ENCODE results near the gene CSTA.
A peak's percentile ranks its signal among the peaks of the same experiment; 100 is the strongest.

CSTA gene

GRCh38 chr3:122307976-122308375, 17.1 kb upstream of the CSTA start:
- Mint-ChIP-seq H3K27me3 (peaks cover 1% of the 10 kb centered on the region), H3K4me3 (no peak overlapping the region), H3K4me1 (peaks cover 6% of the 10 kb centered on the region), H3K36me3 (no peaks in the 10 kb centered on the region), H3K27ac (no peak overlapping the region), H3K9me3 (no peaks in the 10 kb centered on the region)
- no peak for ATAC-seq (ENCODE audit: low read depth)
- no peak for DNase-seq (ENCODE audit: low spot score in 2 of 2)

DNA sequence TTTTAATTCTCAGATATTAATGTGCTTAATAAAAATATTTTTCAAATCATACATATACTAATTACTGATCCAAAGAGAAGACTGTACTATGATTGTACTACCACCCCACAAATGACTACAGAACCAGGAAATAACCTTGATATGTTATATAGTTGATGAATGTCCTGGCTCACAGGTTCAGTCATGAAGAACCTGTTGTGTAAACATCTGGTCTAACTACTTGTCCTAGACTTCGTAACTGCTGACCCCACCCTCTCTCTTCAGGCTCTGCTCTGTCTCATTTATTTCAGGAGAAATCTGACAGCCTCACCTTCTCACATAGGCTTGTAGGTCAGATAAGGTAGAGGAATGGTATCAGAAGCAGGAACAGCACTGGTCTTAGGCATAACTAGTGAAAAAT, 14.7 kb upstream of the CSTA start:
- Mint-ChIP-seq H3K27ac (no peak overlapping the region), H3K27me3 (peaks cover under 1% of the 10 kb centered on the region), H3K9me3 (no peaks in the 10 kb centered on the region), H3K4me3 (no peak overlapping the region), H3K36me3 (no peaks in the 10 kb centered on the region), H3K4me1 (peaks cover 6% of the 10 kb centered on the region)
- ATAC-seq (ENCODE audit: low read depth): no peak
- no peak for DNase-seq (ENCODE audit: low spot score in 2 of 2)

DNA sequence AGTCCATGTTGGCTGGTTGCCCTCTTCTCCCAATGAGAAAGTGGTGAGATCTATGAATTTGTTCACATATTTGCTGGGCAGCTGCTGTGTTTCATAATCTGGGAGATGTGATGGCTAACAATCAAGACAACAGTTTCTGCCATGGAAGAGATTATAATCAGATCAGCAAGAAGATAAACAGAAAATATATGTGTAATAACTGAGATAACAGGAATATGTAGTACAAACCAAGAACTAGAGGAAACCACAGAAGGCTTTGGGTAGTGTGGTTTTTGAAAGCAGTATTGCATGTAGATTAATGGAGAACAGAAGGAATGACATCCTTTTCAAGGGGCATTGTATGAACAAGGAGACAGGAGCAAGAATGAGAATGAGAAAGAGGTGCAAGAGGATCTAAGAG, 12.2 kb upstream of the CSTA start:
- no peak for DNase-seq (ENCODE audit: low spot score in 2 of 2)
- Mint-ChIP-seq H3K9me3 (no peaks in the 10 kb centered on the region), H3K36me3 (no peaks in the 10 kb centered on the region), H3K4me1 (peaks cover 3% of the 10 kb centered on the region), H3K27ac (no peak overlapping the region), H3K27me3 (peaks cover 4% of the 10 kb centered on the region), H3K4me3 (no peak overlapping the region)
- ATAC-seq (ENCODE audit: low read depth): no peak

DNA sequence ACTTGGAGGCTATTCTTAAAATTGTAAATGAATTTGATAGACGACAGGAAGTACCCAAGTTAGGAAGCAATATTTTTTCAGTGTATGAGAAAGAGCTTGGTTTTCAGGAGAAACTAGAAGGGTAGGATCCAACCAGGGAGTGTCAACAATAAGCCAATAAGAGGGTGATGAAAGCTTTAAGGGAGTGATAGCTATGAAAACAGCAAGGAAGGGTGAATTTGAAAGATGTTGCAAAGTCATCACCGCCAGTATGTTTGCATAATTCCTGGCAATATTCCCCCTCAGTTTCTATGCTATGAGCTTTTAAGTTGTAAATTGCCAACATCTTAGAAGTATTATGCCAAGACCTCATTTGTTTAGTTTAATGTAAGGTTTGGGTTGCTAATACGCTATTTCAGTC, 11.8 kb upstream of the CSTA start:
- no peak for ATAC-seq (ENCODE audit: low read depth)

GRCh38 chr3:122314228-122314876, 10.7 kb upstream of the CSTA start:
- Mint-ChIP-seq H3K4me1 (peaks cover 3% of the 10 kb centered on the region), H3K27ac (no peak overlapping the region), H3K36me3 (peaks cover 4% of the 10 kb centered on the region), H3K4me3 (no peak overlapping the region), H3K9me3 (peaks cover 5% of the 10 kb centered on the region), H3K27me3 (peaks cover 4% of the 10 kb centered on the region)
- DNase-seq (ENCODE audit: low spot score in 2 of 2) (no peak), ATAC-seq (ENCODE audit: low read depth) (no peak)

More for the DNA sequence above, 11.8 kb upstream of the CSTA start:
- Mint-ChIP-seq H3K36me3 (peaks cover 3% of the 10 kb centered on the region), H3K4me1 (peaks cover 3% of the 10 kb centered on the region), H3K9me3 (peaks cover under 1% of the 10 kb centered on the region), H3K4me3 (no peak overlapping the region), H3K27me3 (peaks cover 4% of the 10 kb centered on the region), H3K27ac (no peak overlapping the region)
- no peak for DNase-seq (ENCODE audit: low spot score in 2 of 2)

DNA sequence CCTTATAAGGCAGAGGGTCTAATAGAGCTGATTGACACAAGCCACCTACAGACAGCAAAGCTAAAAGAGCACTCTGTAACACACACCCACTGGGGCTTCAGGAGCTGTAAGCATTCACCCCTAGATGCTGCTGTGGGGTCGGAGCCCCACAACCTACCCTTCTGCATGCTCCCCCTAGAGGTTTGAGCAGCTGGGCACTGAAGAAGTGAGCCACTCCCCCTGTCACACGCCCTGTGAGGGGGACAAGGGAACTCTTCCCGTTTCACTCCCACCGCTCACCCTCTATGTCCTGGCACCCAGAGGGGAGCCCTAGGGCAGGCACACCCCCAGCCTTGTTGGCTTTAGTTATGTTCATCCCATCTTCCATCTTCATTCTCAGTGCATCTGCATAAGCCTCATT, 9.4 kb upstream of the CSTA start:
- DNase-seq (ENCODE audit: low spot score in 2 of 2): no peak
- Mint-ChIP-seq H3K4me1 (peaks cover 1% of the 10 kb centered on the region), H3K27ac (no peak overlapping the region), H3K4me3 (no peak overlapping the region), H3K27me3 (peaks cover 4% of the 10 kb centered on the region), H3K36me3 (peaks cover 4% of the 10 kb centered on the region), H3K9me3 (peaks cover 7% of the 10 kb centered on the region)
- no peak for ATAC-seq (ENCODE audit: low read depth)

- H3K27ac Mint-ChIP-seq: no peak overlapping the region
- no peak for ATAC-seq (ENCODE audit: low read depth)
- DNase-seq (ENCODE audit: low spot score in 2 of 2): no peak
- no peaks in the 10 kb centered on the region for H3K4me1 Mint-ChIP-seq
- peaks cover 7% of the 10 kb centered on the region for H3K9me3 Mint-ChIP-seq
- H3K36me3 Mint-ChIP-seq: peaks cover 4% of the 10 kb centered on the region
- H3K4me3 Mint-ChIP-seq: no peak overlapping the region
- peaks cover 4% of the 10 kb centered on the region for H3K27me3 Mint-ChIP-seq
These were observed 8.7 kb upstream of the CSTA start for GRCh38 chr3:122316368-122316767.

DNA sequence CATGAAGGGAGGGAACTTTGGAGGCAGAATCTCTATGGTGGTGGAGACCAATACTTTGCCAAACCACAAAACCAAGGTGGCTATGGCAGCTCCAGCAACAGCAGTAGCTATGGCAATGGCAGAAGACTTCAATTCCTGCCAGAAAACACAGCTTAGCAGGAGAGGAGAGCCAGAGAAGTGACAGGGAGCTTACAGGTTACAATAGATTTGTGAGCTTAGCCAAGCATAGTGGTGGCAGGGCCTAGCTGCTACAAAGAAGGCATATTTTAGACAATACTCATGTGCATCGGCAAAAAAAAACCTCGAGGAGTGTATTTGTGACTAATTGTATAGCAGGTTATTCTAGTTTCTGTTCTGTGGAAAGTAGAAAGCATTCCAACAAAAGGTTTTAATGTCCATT, 6.4 kb upstream of the CSTA start:
- Mint-ChIP-seq H3K4me3 (no peak overlapping the region), H3K9me3 (peaks cover 7% of the 10 kb centered on the region)

DNA sequence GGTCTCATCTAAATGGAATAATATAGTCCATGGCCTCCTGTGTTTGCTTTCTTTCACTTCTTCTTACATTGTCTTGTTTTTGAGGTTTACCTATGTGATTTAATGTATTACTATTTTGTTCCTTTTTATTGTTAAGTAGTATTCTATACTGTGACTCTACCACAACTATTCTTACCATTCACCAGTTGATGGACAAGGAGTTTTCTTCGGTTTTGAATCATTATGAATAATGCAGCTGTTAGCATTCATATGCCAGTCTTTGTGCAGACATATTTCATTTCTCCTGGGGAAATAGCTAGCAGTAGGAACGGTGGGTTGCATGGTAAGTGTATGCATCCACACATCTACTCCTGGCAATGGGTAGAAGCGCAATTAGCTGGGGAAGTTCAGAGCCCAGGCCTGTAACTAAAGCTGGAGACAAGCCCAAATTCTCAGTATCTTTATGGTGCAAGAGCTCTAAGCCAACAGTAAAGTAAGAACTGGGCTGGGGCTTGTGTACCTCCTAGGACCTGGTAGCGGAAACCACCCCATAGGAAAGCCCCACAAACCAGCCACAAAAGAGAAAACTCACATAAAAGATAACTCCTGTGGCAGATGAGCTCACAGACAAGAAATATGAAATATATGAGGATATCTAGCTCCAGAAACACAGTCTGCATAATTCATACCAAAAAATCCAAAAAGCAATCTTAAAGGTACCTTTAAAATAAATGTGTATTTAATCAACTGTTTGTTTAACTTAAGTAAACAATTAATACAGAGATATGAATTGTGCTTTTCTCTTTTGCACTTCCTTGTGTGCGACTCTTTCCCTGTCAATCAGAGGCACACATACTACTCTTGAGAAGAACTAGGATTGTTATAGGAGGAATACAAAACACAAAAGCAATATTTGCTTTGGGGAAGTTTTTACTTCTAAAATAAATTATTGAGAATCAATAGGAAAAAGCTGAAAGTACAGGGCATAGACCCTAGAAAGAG, 2.7 kb upstream of the CSTA start:
- Mint-ChIP-seq H3K4me3 (no peak overlapping the region), H3K27ac (no peak overlapping the region), H3K4me1 (no peaks in the 10 kb centered on the region), H3K27me3 (no peaks in the 10 kb centered on the region), H3K9me3 (peaks cover 7% of the 10 kb centered on the region), H3K36me3 (peaks cover 4% of the 10 kb centered on the region)
- no peak for DNase-seq (ENCODE audit: low spot score in 2 of 2)
- ATAC-seq (ENCODE audit: low read depth): peak; percentile 65

More for the DNA sequence above, 6.4 kb upstream of the CSTA start:
- Mint-ChIP-seq H3K27me3 (peaks cover 4% of the 10 kb centered on the region), H3K4me1 (no peaks in the 10 kb centered on the region), H3K27ac (no peak overlapping the region), H3K36me3 (peaks cover 4% of the 10 kb centered on the region)
- ATAC-seq (ENCODE audit: low read depth) (no peak), DNase-seq (ENCODE audit: low spot score in 2 of 2) (no peak)

- no peak overlapping the region for H3K27ac Mint-ChIP-seq
- H3K27me3 Mint-ChIP-seq: peaks cover 2% of the 10 kb centered on the region
- no peaks in the 10 kb centered on the region for H3K36me3 Mint-ChIP-seq
- no peaks in the 10 kb centered on the region for H3K9me3 Mint-ChIP-seq
- ATAC-seq (ENCODE audit: low read depth): no peak
- no peaks in the 10 kb centered on the region for H3K4me1 Mint-ChIP-seq
- no peak for DNase-seq (ENCODE audit: low spot score in 2 of 2)
- no peak overlapping the region for H3K4me3 Mint-ChIP-seq
These were observed 721 bp downstream of the CSTA start for GRCh38 chr3:122325769-122326168.

DNA sequence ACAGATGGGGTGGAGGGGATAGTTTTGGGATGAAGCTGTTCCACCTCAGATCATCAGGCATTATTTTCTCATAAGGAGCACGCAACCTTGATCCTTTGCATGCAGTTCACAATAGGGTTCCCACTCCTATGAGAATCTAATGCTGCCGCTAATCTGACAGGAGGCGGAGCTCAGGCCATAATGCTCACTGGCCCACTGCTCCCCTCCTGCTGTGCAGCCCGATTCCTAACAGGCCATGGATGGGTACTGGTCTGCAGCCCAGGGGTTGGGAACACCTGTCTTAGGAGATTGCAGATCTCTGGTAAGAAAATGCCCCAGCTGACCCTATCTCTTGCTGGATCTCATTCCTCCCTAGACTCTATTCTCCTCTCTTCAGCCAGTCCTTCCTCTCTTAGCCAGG, 6.8 kb downstream of the CSTA start:
- Mint-ChIP-seq H3K4me3 (no peak overlapping the region), H3K36me3 (no peaks in the 10 kb centered on the region), H3K27ac (no peak overlapping the region), H3K27me3 (peaks cover 10% of the 10 kb centered on the region), H3K9me3 (no peaks in the 10 kb centered on the region), H3K4me1 (peaks cover 3% of the 10 kb centered on the region)
- no peak for ATAC-seq (ENCODE audit: low read depth)
- no peak for DNase-seq (ENCODE audit: low spot score in 2 of 2)

DNA sequence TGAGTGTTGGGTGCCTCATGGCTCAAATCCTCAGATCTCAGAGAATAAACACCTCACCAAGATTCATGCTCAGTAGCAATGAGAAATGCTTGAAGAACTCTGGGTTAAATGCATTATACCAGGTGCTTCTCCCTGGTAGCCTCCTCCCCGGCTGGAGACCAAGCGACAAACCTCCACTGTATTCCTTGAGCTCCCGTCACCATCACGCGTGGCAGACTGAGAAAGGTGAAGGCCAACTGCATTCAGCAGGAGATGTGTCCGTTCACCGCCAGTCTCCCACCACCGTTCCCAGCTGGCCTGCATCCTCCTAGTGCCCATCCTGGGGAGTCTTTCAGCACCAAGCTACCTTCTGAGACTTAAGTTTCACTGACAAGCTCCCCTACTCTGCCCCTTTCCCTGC, 7.5 kb downstream of the CSTA start:
- H3K27me3 Mint-ChIP-seq: peaks cover 10% of the 10 kb centered on the region
- ATAC-seq (ENCODE audit: low read depth) (no peak), DNase-seq (ENCODE audit: low spot score in 2 of 2) (no peak)
- no peaks in the 10 kb centered on the region for H3K36me3 Mint-ChIP-seq
- no peak overlapping the region for H3K27ac Mint-ChIP-seq
- peaks cover 3% of the 10 kb centered on the region for H3K4me1 Mint-ChIP-seq
- H3K9me3 Mint-ChIP-seq: no peaks in the 10 kb centered on the region
- H3K4me3 Mint-ChIP-seq: no peak overlapping the region

- ATAC-seq (ENCODE audit: low read depth) (no peak), DNase-seq (ENCODE audit: low spot score in 2 of 2) (no peak)
- Mint-ChIP-seq H3K36me3 (peaks cover under 1% of the 10 kb centered on the region), H3K4me3 (no peak overlapping the region), H3K9me3 (peaks cover 12% of the 10 kb centered on the region), H3K27me3 (peaks cover 3% of the 10 kb centered on the region), H3K4me1 (no peaks in the 10 kb centered on the region), H3K27ac (no peak overlapping the region)
These were observed 17.8 kb downstream of the CSTA start for GRCh38 chr3:122342803-122343202.

DNA sequence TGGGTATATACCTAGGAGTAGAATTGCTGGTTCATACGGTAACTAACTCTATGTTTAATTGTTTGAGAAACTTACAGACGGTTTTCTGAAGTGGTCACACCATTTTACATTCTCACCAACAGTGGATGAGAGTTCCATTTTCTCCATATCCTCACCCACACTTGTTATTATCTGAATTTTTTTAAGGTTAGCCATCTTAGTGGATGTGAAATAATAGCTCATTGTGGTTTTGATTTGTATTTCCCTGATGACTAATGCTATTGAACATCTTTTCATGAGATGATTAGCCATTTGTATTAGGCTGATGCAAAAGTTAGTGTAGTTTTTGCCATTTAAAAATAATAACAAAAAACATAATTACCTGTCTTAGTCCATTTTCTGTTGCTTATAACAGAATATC, 18.6 kb downstream of the CSTA start:
- Mint-ChIP-seq H3K9me3 (peaks cover 14% of the 10 kb centered on the region), H3K27ac (no peak overlapping the region), H3K4me3 (no peak overlapping the region), H3K27me3 (peaks cover 6% of the 10 kb centered on the region), H3K36me3 (peaks cover 4% of the 10 kb centered on the region), H3K4me1 (no peaks in the 10 kb centered on the region)
- ATAC-seq (ENCODE audit: low read depth) (no peak), DNase-seq (ENCODE audit: low spot score in 2 of 2) (no peak)
